ENCODE results near the gene ALX4. TPM values are rescaled to one million over a fixed set of nuclear protein-coding genes. Genes with fewer than 3 reads are reported as not detected.

Gene ALX4
- total and polyA plus RNA-seq, 5 donors, result 0.07 TPM; not detected in 4

DNA sequence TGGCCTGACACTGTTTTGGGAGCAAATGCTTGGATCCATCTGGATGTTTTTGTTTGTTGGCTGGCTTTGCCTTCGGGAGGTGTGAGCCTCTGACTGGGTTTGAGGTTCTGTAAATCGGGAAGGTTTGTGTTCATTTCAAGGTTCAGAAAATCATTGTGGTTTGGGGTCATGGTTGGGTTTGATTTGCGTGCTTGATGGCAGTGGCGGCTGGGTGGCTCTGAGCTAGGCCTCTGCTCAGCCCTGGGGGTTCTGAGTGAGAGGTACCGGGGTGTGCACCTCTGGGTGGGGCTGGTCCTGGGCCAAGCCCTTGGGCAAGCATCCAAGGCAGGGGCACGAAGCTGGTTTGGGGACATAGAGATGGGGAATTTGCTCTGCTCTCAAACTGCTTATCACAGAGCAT lies 37.0 kb upstream of the ALX4 start:
- intact Hi-C loops (cut with DNase I), result no loop called here
- no peak for DNase-seq
- 78% methylated on average over 6 of the region's 6 CpGs for WGBS

DNA sequence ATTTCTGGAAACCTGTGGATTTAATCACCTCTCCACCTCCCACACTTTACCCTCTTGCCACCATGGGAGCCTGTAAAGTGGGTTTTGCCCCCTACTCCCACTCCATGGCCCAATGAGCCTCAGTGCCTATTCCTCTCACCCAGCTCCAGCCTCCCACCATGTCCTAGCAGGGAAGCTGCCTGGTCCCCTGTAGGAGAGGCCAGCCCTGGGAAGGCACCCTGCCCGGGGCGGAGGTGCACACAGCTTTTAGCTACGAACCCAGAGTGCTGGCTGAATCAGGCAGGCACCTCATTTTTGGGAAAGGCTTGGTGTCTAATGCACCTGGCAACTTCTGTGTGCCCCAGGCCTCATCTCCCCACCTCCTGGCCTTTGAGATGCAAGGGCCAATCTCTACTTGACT lies 35.8 kb upstream of the ALX4 start:
- WGBS, result 92% methylated on average over 3 of the region's 3 CpGs
- Histone ChIP-seq H3K27ac (ENCODE audit: low read length) (no peak overlapping the region), H3K27me3 (ENCODE audit: control insufficient read depth, insufficient read depth) (no peaks in the 10 kb centered on the region), H3K4me1 (ENCODE audit: control insufficient read depth, insufficient read depth, low read length) (no peaks in the 10 kb centered on the region), H3K9me3 (ENCODE audit: control insufficient read depth, low read length) (no peaks in the 10 kb centered on the region), H3K4me3 (ENCODE audit: low read length) (no peak overlapping the region)
- DNase-seq (no peak), ATAC-seq (no peak)
- intact Hi-C loops (cut with DNase I), result no loop called here

More for the DNA sequence above, 37.0 kb upstream of the ALX4 start:
- ATAC-seq, result no peak
- Histone ChIP-seq H3K27me3 (ENCODE audit: control insufficient read depth, insufficient read depth) (no peaks in the 10 kb centered on the region), H3K9me3 (ENCODE audit: control insufficient read depth, low read length) (no peaks in the 10 kb centered on the region), H3K4me1 (ENCODE audit: control insufficient read depth, insufficient read depth, low read length) (no peaks in the 10 kb centered on the region), H3K4me3 (ENCODE audit: low read length) (no peak overlapping the region), H3K27ac (ENCODE audit: low read length) (no peak overlapping the region)

DNA sequence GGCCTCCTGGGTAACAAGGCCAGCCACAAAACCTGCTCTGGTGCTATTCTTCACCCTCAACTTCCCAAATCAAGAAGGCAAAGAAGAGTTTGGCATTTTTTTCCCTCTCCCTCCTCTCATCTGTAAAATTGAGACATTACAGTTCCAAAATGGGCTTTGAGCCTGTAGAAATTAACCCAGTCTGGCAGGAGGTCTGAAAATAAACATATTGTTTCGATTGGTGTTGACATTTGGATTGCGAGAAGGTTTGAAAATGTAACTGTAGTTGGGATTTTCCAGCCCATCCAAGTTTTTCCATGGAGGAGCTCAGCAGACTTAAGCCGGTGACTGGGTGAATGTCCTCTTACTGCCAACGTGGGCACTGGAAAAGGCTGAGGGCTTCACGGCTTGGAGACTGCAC lies 35.0 kb upstream of the ALX4 start:
- ATAC-seq (no peak), DNase-seq (no peak)
- H3K27me3 ChIP-seq (ENCODE audit: control insufficient read depth, insufficient read depth), result no peaks in the 10 kb centered on the region
- no peaks in the 10 kb centered on the region for H3K9me3 ChIP-seq (ENCODE audit: control insufficient read depth, low read length)
- no peak overlapping the region for H3K27ac ChIP-seq (ENCODE audit: low read length)
- no peaks in the 10 kb centered on the region for H3K4me1 ChIP-seq (ENCODE audit: control insufficient read depth, insufficient read depth, low read length)
- 63% methylated on average over 5 of the region's 5 CpGs for WGBS
- H3K4me3 ChIP-seq (ENCODE audit: low read length), result no peak overlapping the region
- intact Hi-C loops (cut with DNase I), result no loop called here

DNA sequence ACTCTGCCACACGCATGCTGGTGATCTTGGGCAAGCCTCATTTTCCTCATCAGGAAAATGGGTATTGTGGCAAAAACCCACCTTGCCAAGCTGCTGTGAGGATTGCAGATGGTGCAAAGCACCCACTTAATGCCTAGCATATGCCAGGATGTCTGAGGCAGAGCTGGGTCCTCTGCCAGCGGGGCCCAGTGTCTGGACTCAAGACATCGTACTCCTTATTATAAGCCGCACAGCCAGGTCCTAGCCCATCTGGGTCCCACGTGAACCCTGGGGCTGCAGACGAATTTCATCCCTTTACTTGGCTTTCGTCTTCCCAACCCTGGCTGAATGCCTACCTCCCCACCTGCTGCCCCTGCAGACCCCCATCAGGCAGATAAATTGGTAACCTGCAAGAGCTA lies 34.5 kb upstream of the ALX4 start:
- H3K9me3 ChIP-seq (ENCODE audit: control insufficient read depth, low read length), result no peaks in the 10 kb centered on the region
- H3K27me3 ChIP-seq (ENCODE audit: control insufficient read depth, insufficient read depth), result no peaks in the 10 kb centered on the region
- ATAC-seq, result no peak
- H3K27ac ChIP-seq (ENCODE audit: low read length), result no peak overlapping the region
- H3K4me1 ChIP-seq (ENCODE audit: control insufficient read depth, insufficient read depth, low read length), result no peaks in the 10 kb centered on the region
- WGBS, result 86% methylated on average over 7 of the region's 7 CpGs
- H3K4me3 ChIP-seq (ENCODE audit: low read length), result no peak overlapping the region
- intact Hi-C loops (cut with DNase I), result no loop called here
- no peak for DNase-seq

DNA sequence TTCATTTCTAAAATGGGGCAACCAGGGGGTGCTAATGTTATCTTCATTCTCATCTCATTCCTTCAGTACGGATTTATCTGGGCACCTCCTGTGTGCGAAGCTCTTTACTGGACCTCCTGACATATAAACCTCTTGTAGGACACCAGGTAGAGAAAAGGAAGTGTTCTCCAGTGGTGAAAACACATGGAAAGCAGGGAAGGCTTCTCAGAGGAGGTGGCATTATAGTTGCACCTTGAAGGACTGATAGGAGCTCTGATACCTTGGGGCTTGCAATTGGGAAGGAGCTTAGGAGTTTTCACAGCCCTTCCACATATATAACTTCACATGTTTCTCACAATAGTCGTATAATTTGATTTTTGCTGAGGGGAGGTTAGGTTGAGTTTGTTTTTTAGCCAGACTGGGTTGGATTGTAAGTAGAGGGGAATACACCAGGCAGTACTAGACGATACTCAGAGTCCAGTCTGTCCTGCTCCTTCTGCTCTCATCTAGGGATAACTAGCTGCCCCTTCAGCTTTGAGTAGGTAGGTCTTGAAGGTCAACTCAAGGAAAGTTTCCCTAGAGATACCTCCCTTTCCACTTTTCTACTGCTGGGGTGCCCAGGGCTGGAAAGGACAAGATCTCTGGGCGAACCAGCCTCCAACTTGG lies 34.0 kb upstream of the ALX4 start:
- Histone ChIP-seq H3K27me3 (ENCODE audit: control insufficient read depth, insufficient read depth) (no peaks in the 10 kb centered on the region), H3K4me3 (ENCODE audit: low read length) (no peak overlapping the region), H3K27ac (ENCODE audit: low read length) (no peak overlapping the region), H3K4me1 (ENCODE audit: control insufficient read depth, insufficient read depth, low read length) (no peaks in the 10 kb centered on the region), H3K9me3 (ENCODE audit: control insufficient read depth, low read length) (no peaks in the 10 kb centered on the region)
- WGBS, result 85% methylated on average over 5 of the region's 5 CpGs
- intact Hi-C loops (cut with DNase I), result no loop called here
- ATAC-seq, result no peak
- no peak for DNase-seq

DNA sequence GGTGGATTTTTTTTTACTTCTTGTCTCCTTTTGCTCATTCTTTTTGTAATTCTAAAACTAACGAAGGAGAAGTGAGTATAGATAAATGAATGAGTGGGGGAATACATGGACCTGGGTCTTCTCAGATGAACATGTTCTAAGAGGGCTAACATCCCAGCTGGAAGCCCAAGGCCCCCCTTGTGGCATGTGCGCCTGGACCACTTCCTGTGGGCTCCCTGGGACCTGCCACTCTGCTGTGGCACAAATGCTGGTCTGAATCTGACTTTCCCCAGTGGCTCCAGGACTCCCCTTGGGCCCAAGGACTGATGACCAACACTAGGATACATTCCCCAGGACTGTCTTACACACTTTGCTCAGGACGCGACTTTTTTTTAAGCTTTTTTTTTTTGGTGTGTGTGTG lies 32.7 kb upstream of the ALX4 start:
- no peak overlapping the region for H3K27ac ChIP-seq (ENCODE audit: low read length)
- H3K4me3 ChIP-seq (ENCODE audit: low read length), result no peak overlapping the region
- DNase-seq, result no peak
- 89% methylated on average over 4 of the region's 4 CpGs for WGBS
- no peak for ATAC-seq
- no peaks in the 10 kb centered on the region for H3K4me1 ChIP-seq (ENCODE audit: control insufficient read depth, insufficient read depth, low read length)
- no peaks in the 10 kb centered on the region for H3K9me3 ChIP-seq (ENCODE audit: control insufficient read depth, low read length)
- intact Hi-C loops (cut with DNase I), result no loop called here
- no peaks in the 10 kb centered on the region for H3K27me3 ChIP-seq (ENCODE audit: control insufficient read depth, insufficient read depth)

DNA sequence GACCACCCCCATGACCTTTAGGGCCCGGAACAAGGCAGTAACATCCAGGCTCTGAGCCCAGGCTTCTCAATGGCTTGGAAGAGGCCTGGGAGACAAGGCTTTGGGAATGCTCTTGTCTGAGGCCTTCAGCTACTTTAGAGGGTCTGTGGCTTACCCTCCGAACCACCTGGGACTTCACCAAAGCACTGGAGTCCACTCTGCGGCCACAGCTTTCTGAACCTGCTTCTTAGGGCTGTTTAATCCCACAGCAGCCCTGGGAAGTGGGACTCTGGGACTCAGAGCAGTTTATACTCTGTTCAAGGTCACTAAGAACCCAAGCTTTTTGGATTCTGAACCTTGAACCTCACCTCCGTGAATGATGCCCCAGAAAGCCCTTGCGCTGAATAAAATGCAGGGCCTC lies 30.7 kb upstream of the ALX4 start:
- Histone ChIP-seq H3K27me3 (ENCODE audit: control insufficient read depth, insufficient read depth) (no peaks in the 10 kb centered on the region), H3K4me3 (ENCODE audit: low read length) (no peak overlapping the region), H3K27ac (ENCODE audit: low read length) (no peak overlapping the region), H3K9me3 (ENCODE audit: control insufficient read depth, low read length) (no peaks in the 10 kb centered on the region), H3K4me1 (ENCODE audit: control insufficient read depth, insufficient read depth, low read length) (no peaks in the 10 kb centered on the region)
- WGBS, result 94% methylated on average over 5 of the region's 5 CpGs
- ATAC-seq (no peak), DNase-seq (no peak)
- intact Hi-C loops (cut with DNase I), result no loop called here

DNA sequence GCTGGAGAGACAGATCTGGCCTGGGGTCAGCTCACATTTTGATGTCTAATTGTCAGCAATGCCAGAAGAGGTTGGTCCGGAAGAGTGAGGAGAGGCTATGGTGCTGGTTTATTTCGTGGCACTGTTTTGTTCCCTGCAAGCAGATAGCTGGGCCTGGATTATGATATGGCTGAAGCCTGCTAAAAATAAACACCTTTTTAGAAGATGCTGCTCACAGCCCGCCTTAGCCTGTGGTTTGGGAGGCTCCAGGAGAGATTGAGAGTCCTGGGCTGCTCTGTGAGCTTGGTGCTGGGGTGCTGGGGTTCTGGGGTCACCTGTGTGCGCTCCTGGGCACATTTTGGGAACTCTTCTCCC lies 29.6 kb upstream of the ALX4 start:
- H3K4me3 ChIP-seq (ENCODE audit: low read length), result no peak overlapping the region
- ATAC-seq (no peak), DNase-seq (no peak)
- H3K9me3 ChIP-seq (ENCODE audit: control insufficient read depth, low read length), result no peaks in the 10 kb centered on the region
- intact Hi-C loops (cut with DNase I), result no loop called here
- WGBS, result 69% methylated on average over 4 of the region's 4 CpGs
- no peaks in the 10 kb centered on the region for H3K27me3 ChIP-seq (ENCODE audit: control insufficient read depth, insufficient read depth)
- no peaks in the 10 kb centered on the region for H3K4me1 ChIP-seq (ENCODE audit: control insufficient read depth, insufficient read depth, low read length)
- H3K27ac ChIP-seq (ENCODE audit: low read length), result no peak overlapping the region

DNA sequence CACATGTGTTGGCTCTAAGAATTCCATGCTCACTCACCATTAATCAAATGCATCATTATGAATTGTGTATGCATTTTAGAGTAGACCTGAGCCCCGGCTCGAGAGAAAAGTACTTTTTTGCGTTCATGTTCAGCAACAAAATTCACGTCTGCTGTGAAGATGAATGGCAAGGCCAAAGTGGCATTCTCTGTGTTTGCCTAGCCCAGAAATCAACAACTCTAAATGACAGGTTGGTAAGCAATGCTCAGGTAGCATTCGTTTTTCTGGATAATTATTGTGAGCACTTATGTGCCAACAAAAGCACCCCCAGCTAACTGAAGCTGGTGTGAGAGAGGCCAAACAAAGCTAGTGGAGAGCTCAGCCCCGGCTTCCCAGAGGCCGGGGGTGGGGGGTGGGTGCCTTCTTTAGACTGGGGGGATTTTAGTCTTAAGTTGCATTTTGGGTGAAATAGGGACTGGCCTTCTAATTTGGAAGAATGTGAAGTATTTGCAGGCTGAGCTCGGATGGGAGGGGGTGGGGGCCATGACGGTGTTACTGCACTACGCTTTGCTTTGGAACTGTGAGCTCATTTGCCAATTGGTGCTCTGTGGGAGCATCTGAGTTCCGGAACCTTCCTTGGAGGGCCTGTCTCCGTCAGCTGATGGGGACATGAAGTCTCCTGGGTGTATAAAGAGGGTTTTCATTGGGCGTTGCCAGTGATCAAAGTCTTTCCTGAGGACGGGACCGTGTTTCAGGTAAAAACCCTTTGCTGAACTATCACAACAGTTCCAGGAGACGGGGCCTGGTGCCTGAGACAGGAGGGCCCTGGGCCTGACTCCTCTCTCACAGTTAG lies 29.0 kb upstream of the ALX4 start:
- WGBS, result 83% methylated on average over 16 of the region's 16 CpGs
- ATAC-seq, result no peak
- no peak overlapping the region for H3K27ac ChIP-seq (ENCODE audit: low read length)
- DNase-seq, result no peak
- H3K4me3 ChIP-seq (ENCODE audit: low read length), result no peak overlapping the region
- intact Hi-C loops (cut with DNase I), result no loop called here
- H3K4me1 ChIP-seq (ENCODE audit: control insufficient read depth, insufficient read depth, low read length), result no peaks in the 10 kb centered on the region
- H3K9me3 ChIP-seq (ENCODE audit: control insufficient read depth, low read length), result no peaks in the 10 kb centered on the region
- H3K27me3 ChIP-seq (ENCODE audit: control insufficient read depth, insufficient read depth), result no peaks in the 10 kb centered on the region

DNA sequence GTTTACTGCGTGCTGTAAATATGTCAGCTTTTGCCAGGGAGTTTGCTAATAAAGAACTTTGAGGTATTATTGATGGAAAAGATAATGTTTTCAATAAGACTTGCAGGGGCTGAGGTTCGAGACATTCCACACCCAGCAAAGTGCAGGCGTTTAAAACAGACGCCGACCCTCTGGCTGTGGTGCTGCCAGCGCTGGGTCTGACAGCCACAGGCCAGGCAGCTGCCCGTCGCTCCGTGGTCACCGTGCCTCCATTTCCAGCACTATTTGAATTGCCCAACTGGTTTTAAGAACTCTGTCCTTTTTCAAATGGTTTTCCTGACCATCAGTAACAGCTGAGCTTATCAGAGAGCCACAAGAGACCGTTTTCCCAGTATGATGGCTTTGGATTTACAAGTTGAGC lies 28.1 kb upstream of the ALX4 start:
- no peak for ATAC-seq
- no peak overlapping the region for H3K27ac ChIP-seq (ENCODE audit: low read length)
- H3K4me1 ChIP-seq (ENCODE audit: control insufficient read depth, insufficient read depth, low read length), result no peaks in the 10 kb centered on the region
- no peaks in the 10 kb centered on the region for H3K27me3 ChIP-seq (ENCODE audit: control insufficient read depth, insufficient read depth)
- WGBS, result 53% methylated on average over 11 of the region's 11 CpGs
- H3K9me3 ChIP-seq (ENCODE audit: control insufficient read depth, low read length), result no peaks in the 10 kb centered on the region
- DNase-seq, result no peak
- intact Hi-C loops (cut with DNase I), result no loop called here
- H3K4me3 ChIP-seq (ENCODE audit: low read length), result no peak overlapping the region

DNA sequence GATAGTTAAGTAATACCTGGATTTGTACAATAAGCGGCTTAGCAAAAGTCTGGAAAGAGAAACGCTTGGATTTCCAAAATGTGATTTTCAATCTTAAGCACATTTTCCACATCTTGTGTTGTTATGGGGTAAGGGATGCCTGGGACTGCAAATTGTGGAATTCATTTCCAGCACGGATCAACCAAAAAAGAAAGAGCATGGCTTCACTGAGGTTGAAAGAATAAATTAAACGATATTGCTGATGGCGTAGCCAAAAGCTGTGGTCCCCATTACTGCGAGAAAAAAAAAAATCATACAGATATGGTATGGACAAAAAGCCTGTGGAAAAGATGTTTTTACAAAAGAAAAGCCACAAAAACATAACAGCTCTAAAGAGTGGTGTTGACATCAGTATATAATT lies 26.0 kb upstream of the ALX4 start:
- intact Hi-C loops (cut with DNase I), result no loop called here
- 52% methylated on average over 6 of the region's 6 CpGs for WGBS
- no peak overlapping the region for H3K4me3 ChIP-seq (ENCODE audit: low read length)
- no peaks in the 10 kb centered on the region for H3K4me1 ChIP-seq (ENCODE audit: control insufficient read depth, insufficient read depth, low read length)
- no peak overlapping the region for H3K27ac ChIP-seq (ENCODE audit: low read length)
- H3K27me3 ChIP-seq (ENCODE audit: control insufficient read depth, insufficient read depth), result no peaks in the 10 kb centered on the region
- H3K9me3 ChIP-seq (ENCODE audit: control insufficient read depth, low read length), result no peaks in the 10 kb centered on the region
- DNase-seq (no peak), ATAC-seq (no peak)

Measured in right cardiac atrium (tissue), 5 donors.